GM12878 (cell line): ENCODE data around the gene RGSL1. TPM values are rescaled to one million over a fixed set of nuclear protein-coding genes. Genes with fewer than 3 reads are reported as not detected.

Experiments used
- ATAC-seq: fragments of 200-7000 bp; cut with Tn5 transposase; 3 replicates; pipeline ENCODE4 v1.9.1; 2020; ENCODE audit warnings: mild to moderate bottlenecking, moderate library complexity
- BruUV-seq: library from RNA; stranded (reverse); fragments of 400-500 nt; replicated peaks from 2 replicates; lab custom pipeline; 2021; lab: Mats Ljungman, UMichigan
- CTCF ChIA-PET: fragments of 300-600 bp; sonication (Branson Sonifier 250); formaldehyde crosslinking; extraction: SDS; loops from one replicate; lab custom pipeline; 2021; ENCODE audit warnings: inconsistent platforms; lab: Yijun Ruan, JAX
- POLR2A ChIA-PET: fragments of 350-600 bp; formaldehyde crosslinking; extraction: SDS; loops from one replicate; lab custom pipeline; 2021; ENCODE audit warnings: inconsistent platforms; lab: Charles Lee
- RAD21 ChIA-PET: fragments of 300-600 bp; sonication (Branson Sonifier 250); formaldehyde crosslinking; loops from one replicate; lab custom pipeline; 2023; ENCODE audit warnings: antibody characterized with exemption; ENCODE audit not compliant: unreplicated experiment; lab: Charles Lee
- SMC1A ChIA-PET: fragments of 300-600 bp; sonication (Branson Sonifier 250); formaldehyde crosslinking; loops from one replicate; lab custom pipeline; 2023; ENCODE audit not compliant: unreplicated experiment, uncharacterized antibody; lab: Charles Lee
- DNase-seq: peaks from one replicate; pipeline ENCODE4 v3.0.0-alpha.2; 2011; ENCODE audit warnings: low read depth, low spot score
- FAIRE-seq: peaks from 3 replicates; lab custom pipeline; 2011; peaks lifted over from hg19 to GRCh38; lab: Jason Lieb, UNC
- H2AFZ ChIP-seq: 2 replicates; pipeline ENCODE4 v1.6.0; 2011; ENCODE audit warnings: low read depth, low read length, control low read depth; ENCODE audit not compliant: control insufficient read depth
- H3K27ac ChIP-seq: 2 replicates; pipeline ENCODE4 v1.5.1; 2011; ENCODE audit warnings: control low read depth; ENCODE audit not compliant: control insufficient read depth, insufficient read depth
- H3K27me3 ChIP-seq, 2 experiments: replicated peaks in 1 of 2; 2 replicates each; pipeline versions ENCODE4 v1.6.0 to v1.6.1; 2011; ENCODE audit warnings: low read length in 1 of 2; ENCODE audit not compliant: control insufficient read depth in 2 of 2, insufficient read depth in 2 of 2
- H3K36me3 ChIP-seq, 2 experiments: 2 replicates each; pipeline ENCODE4 v1.5.1; 2011; ENCODE audit warnings: low read length in 1 of 2; ENCODE audit not compliant: control insufficient read depth in 2 of 2, insufficient read depth in 2 of 2
- H3K4me1 ChIP-seq: 2 replicates; pipeline ENCODE4 v1.6.1; 2011; ENCODE audit warnings: mild to moderate bottlenecking, low read length, moderate library complexity, mixed read lengths; ENCODE audit not compliant: control insufficient read depth, insufficient read depth
- H3K4me2 ChIP-seq: 2 replicates; pipeline ENCODE4 v1.6.0; 2011; ENCODE audit warnings: control low read depth; ENCODE audit not compliant: control insufficient read depth, insufficient read depth
- H3K4me3 ChIP-seq: fragments of 200-600 bp; sonication (generic); 2 replicates; pipeline ENCODE4 v1.5.1; 2016
- H3K79me2 ChIP-seq: 2 replicates; pipeline ENCODE4 v1.6.0; 2011; ENCODE audit warnings: low read length; ENCODE audit not compliant: control insufficient read depth, insufficient read depth
- H3K9ac ChIP-seq: 2 replicates; pipeline ENCODE4 v1.8.0; 2011; ENCODE audit warnings: low read length, control low read depth, mixed read lengths; ENCODE audit not compliant: control insufficient read depth, insufficient read depth
- H3K9me3 ChIP-seq: replicated peaks from 3 replicates; pipeline ENCODE4 v1.5.1; 2011; ENCODE audit warnings: mild to moderate bottlenecking, low read length; ENCODE audit not compliant: control insufficient read depth, insufficient read depth
- H4K20me1 ChIP-seq: 2 replicates; pipeline ENCODE4 v1.6.0; 2011; ENCODE audit not compliant: control insufficient read depth, insufficient read depth
- CBX5 ChIP-seq: sonication (generic); IDR thresholded peaks from 2 replicates; pipeline ENCODE4 v1.6.1; 2016; ENCODE audit warnings: low read depth, moderate library complexity, mild to moderate bottlenecking, inconsistent platforms
- CHD4 ChIP-seq: fragments of 200-600 bp; sonication (generic); IDR thresholded peaks from 2 replicates; pipeline ENCODE4 v1.6.1; 2016; ENCODE audit warnings: mild to moderate bottlenecking
- EP300 ChIP-seq, 2 experiments: fragments of 150-350 bp in 1 of 2; IDR thresholded peaks; 2 replicates each; pipeline ENCODE4 v1.6.1; 2011 to 2012; ENCODE audit warnings: low read depth in 2 of 2, low read length in 2 of 2, borderline replicate concordance in 1 of 2, improper control_type of control experiment in 1 of 2, inconsistent platforms in 1 of 2; ENCODE audit not compliant: control insufficient read depth in 1 of 2
- ETV6 ChIP-seq, 2 experiments: fragments of 450-650 bp in 1 of 2; IDR thresholded peaks in 1 of 2; conservative IDR thresholded peaks in 1 of 2; 2 replicates each; pipeline ENCODE4 v1.6.1; 2014; ENCODE audit warnings: antibody characterized with exemption in 1 of 2, borderline replicate concordance in 1 of 2, low read depth in 1 of 2, mild to moderate bottlenecking in 1 of 2, moderate library complexity in 1 of 2
- EZH2 ChIP-seq: IDR thresholded peaks from 2 replicates; pipeline ENCODE4 v1.6.1; 2012; ENCODE audit warnings: low read depth, mild to moderate bottlenecking, control low read depth, inconsistent platforms, low read length, borderline replicate concordance; ENCODE audit not compliant: control insufficient read depth
- HDGF ChIP-seq: fragments of 450-650 bp; IDR thresholded peaks from 2 replicates; pipeline ENCODE4 v1.6.1; 2016; ENCODE audit warnings: antibody characterized with exemption
- POLR2AphosphoS5 ChIP-seq: IDR thresholded peaks from 2 replicates; pipeline ENCODE4 v1.6.1; 2011; ENCODE audit warnings: mild to moderate bottlenecking, low read length, inconsistent platforms
- SMAD1 ChIP-seq: fragments of 450-650 bp; IDR thresholded peaks from 2 replicates; pipeline ENCODE4 v1.6.1; 2018; ENCODE audit warnings: mild to moderate bottlenecking, low read depth; ENCODE audit not compliant: partially characterized antibody
- SP1 ChIP-seq: IDR thresholded peaks from one replicate; pipeline ENCODE4 v1.6.1; 2011; ENCODE audit warnings: low read depth, low read length
- SREBF2 ChIP-seq: IDR thresholded peaks from 2 replicates; pipeline ENCODE4 v1.6.1; 2012; ENCODE audit warnings: mild to moderate bottlenecking, low read length
- ZNF207 ChIP-seq: fragments of 450-650 bp; IDR thresholded peaks from 2 replicates; pipeline ENCODE4 v1.6.1; 2014; ENCODE audit warnings: antibody characterized with exemption, mild to moderate bottlenecking, borderline replicate concordance
- ZZZ3 ChIP-seq: IDR thresholded peaks from 2 replicates; pipeline ENCODE4 v1.6.1; 2011; ENCODE audit warnings: low read depth; ENCODE audit not compliant: control insufficient read depth, insufficient read length
- WGBS: methylation state at CpG from one replicate; pipeline ENCODE4 v1.1.6; 2016; ENCODE audit warnings: low lambda C conversion rate; ENCODE audit not compliant: insufficient replicate concordance, insufficient coverage; ENCODE audit errors: missing lambda C conversion rate; 5-methylcytosine and 5-hydroxymethylcytosine counted together
- in situ Hi-C: fragments of 300-500 bp; cut with MboI; formaldehyde crosslinking; loops from 9 replicates; pipeline ENCODE4 v1.14.3; 2018; ENCODE audit warnings: mixed read lengths
- intact Hi-C: fragments of 100-400 bp; cut with micrococcal nuclease; formaldehyde crosslinking; loops from one replicate; pipeline ENCODE4 v1.14.2; 2022; ENCODE audit not compliant: unreplicated experiment
- polyA plus RNA-seq, 11 experiments: library from polyadenylated mRNA; depleted of rRNA in 4 of 11; unstranded in 6 of 11; stranded (reverse) in 5 of 11; fragments of >200 nt; fragmentation: Nextera tagmentation in 4 of 11; fragmentation: Illumina TruSeq in 1 of 11; extraction: Ambion mirVana in 4 of 11; extraction: Trizol in 1 of 11; gene quantifications; 1 replicate in 1 of 11; 2 replicates in 10 of 11; pipeline versions ENCODE4 v1.2.1 to v1.2.3, GENCODE V29; 2011 to 2016; ENCODE audit warnings: inconsistent platforms in 2 of 11, missing spikeins in 2 of 11, low read depth in 1 of 11
- total RNA-seq, 4 experiments: library from RNA; depleted of rRNA in 3 of 4; stranded (reverse); fragments of >200 nt in 3 of 4; fragmentation: Illumina TruSeq in 1 of 4; extraction: Trizol in 1 of 4; gene quantifications; 2 replicates each; pipeline versions ENCODE4 v1.2.1 to v1.2.3, GENCODE V29; 2013 to 2021
- TF ChIP-seq, protein P1 (sequence below): fragments of 450-650 bp; IDR thresholded peaks from 2 replicates; pipeline ENCODE4 v1.6.1; 2016; ENCODE audit warnings: mild to moderate bottlenecking
- TF ChIP-seq, protein P2 (sequence below): IDR thresholded peaks from 2 replicates; pipeline ENCODE4 v1.6.1; 2012; ENCODE audit warnings: low read depth, low read length, improper control_type of control experiment
- TF ChIP-seq, protein P3 (sequence below): fragments of 150-350 bp; IDR thresholded peaks from 2 replicates; pipeline ENCODE4 v1.6.1; 2014; ENCODE audit warnings: mild to moderate bottlenecking, low read depth, low read length

The RGSL1 gene
- total and polyA plus RNA-seq, 10 of the 15 experiments (the other 5 are each of a cell fraction or from before 2014, with no cell fraction given), result 0.05 to 0.28 (median 0.27) TPM; not detected in 5

DNA sequence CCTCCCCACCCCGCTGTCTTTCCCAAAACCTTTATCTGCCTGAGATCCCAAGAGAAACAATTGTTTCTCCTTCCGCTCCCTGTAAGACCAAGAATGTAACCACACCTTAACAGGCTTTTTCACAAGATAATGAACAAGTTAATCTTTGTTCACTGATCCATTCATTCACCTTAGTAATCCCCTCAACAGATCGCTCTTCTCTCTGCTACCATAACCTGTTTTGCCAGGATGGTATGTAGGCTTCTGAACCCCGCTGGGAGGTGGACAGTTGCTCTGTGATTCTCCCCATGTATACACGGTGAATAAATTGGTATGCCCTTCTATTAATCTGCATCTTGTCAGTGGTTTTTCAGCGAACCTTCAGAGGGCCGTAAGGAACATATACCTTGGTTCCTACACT is 18.7 kb upstream of the RGSL1 start (continued):
- TF ChIP-seq, protein P1, sequence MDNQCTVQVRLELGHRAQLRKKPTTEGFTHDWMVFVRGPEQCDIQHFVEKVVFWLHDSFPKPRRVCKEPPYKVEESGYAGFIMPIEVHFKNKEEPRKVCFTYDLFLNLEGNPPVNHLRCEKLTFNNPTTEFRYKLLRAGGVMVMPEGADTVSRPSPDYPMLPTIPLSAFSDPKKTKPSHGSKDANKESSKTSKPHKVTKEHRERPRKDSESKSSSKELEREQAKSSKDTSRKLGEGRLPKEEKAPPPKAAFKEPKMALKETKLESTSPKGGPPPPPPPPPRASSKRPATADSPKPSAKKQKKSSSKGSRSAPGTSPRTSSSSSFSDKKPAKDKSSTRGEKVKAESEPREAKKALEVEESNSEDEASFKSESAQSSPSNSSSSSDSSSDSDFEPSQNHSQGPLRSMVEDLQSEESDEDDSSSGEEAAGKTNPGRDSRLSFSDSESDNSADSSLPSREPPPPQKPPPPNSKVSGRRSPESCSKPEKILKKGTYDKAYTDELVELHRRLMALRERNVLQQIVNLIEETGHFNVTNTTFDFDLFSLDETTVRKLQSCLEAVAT, result no peak
- no peak for TF ChIP-seq ETV6 (conservative IDR thresholded peaks at IDR 0.05 in 1 of 2, IDR thresholded peaks at IDR 0.05 in 1 of 2; ENCODE audit: borderline replicate concordance in 1 of 2, low read depth in 1 of 2)
- TF ChIP-seq SREBF2, result no peak
- TF ChIP-seq ZNF207, result no peak
- TF ChIP-seq, protein P2, sequence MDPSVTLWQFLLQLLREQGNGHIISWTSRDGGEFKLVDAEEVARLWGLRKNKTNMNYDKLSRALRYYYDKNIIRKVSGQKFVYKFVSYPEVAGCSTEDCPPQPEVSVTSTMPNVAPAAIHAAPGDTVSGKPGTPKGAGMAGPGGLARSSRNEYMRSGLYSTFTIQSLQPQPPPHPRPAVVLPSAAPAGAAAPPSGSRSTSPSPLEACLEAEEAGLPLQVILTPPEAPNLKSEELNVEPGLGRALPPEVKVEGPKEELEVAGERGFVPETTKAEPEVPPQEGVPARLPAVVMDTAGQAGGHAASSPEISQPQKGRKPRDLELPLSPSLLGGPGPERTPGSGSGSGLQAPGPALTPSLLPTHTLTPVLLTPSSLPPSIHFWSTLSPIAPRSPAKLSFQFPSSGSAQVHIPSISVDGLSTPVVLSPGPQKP, result no peak
- TF ChIP-seq ZZZ3, result no peak
- TF ChIP-seq CBX5, result no peak
- no peak for TF ChIP-seq SP1
- no peak for TF ChIP-seq POLR2AphosphoS5

DNA sequence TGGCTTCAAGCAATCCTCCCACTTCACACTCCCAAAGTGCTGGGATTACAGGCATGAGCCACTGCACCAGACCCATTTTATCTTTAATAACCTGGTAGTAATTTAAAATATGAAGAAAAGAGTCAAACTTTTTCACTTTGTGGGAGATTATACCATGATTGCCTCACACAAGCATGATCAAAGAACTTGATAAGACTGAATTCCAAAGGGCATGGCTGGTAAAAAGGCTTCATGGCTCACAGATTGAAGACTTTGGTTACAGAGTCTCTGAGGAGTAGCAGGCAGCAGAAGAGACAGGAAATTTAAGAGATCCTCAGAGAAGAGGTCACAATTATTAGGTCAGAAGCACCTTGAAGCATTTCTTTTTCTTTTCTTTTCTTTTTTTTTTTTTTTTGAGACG is 16.4 kb upstream of the RGSL1 start:
- H3K36me3 ChIP-seq, result no peaks in the 10 kb centered on the region
- H4K20me1 ChIP-seq, result no peaks in the 10 kb centered on the region
- H3K9ac ChIP-seq, result no peak overlapping the region
- ChIA-PET POLR2A (no interaction called here), SMC1A (interaction anchor here (1.5 kb wide), 1 partner anchor 11 kb away, joined by 5 read pairs; no protein-coding TSS in a partner anchor), RAD21 (interaction anchor here (1.4 kb wide), 1 partner anchor 156 kb away, joined by 3 read pairs; no protein-coding TSS in a partner anchor), CTCF (interaction anchor here (1.3 to 1.4 kb wide), 2 partner anchors 11 to 353 kb away, joined by 3 to 4 read pairs; no protein-coding TSS in a partner anchor)
- WGBS, result no CpG with 5 or more reads among the region's 1 CpG
- ATAC-seq (no peak), FAIRE-seq (no peak), DNase-seq (no peak)
- H2AFZ ChIP-seq, result no peak overlapping the region
- no peak overlapping the region for H3K4me3 ChIP-seq
- no peaks in the 10 kb centered on the region for H3K27me3 ChIP-seq
- intact Hi-C loops, result no loop called here
- in situ Hi-C loops, result no loop called here
- no peak overlapping the region for H3K27ac ChIP-seq
- TF ChIP-seq ZZZ3, result no peak
- TF ChIP-seq CHD4, result no peak
- TF ChIP-seq EP300 (IDR thresholded peaks at IDR 0.05; ENCODE audit: borderline replicate concordance in 1 of 2, control insufficient read depth in 1 of 2, low read depth in 2 of 2, low read length in 2 of 2), result no peak
- no peak for TF ChIP-seq EZH2
- TF ChIP-seq, protein P3, sequence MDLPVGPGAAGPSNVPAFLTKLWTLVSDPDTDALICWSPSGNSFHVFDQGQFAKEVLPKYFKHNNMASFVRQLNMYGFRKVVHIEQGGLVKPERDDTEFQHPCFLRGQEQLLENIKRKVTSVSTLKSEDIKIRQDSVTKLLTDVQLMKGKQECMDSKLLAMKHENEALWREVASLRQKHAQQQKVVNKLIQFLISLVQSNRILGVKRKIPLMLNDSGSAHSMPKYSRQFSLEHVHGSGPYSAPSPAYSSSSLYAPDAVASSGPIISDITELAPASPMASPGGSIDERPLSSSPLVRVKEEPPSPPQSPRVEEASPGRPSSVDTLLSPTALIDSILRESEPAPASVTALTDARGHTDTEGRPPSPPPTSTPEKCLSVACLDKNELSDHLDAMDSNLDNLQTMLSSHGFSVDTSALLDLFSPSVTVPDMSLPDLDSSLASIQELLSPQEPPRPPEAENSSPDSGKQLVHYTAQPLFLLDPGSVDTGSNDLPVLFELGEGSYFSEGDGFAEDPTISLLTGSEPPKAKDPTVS, result no peak
- TF ChIP-seq SMAD1, result no peak
- no peak for TF ChIP-seq HDGF
- H3K9me3 ChIP-seq, result peaks cover 4% of the 10 kb centered on the region; the same call in 2 of the 3 replicates
- peaks cover 7% of the 10 kb centered on the region; the same call in 1 of the 2 replicates for H3K4me1 ChIP-seq
- no peaks in the 10 kb centered on the region for H3K79me2 ChIP-seq
- H3K4me2 ChIP-seq, result no peak overlapping the region
- BruUV-seq, result no TSS peak
